Measurements from ENCODE around the gene TMEM131.

Gene TMEM131

DNA sequence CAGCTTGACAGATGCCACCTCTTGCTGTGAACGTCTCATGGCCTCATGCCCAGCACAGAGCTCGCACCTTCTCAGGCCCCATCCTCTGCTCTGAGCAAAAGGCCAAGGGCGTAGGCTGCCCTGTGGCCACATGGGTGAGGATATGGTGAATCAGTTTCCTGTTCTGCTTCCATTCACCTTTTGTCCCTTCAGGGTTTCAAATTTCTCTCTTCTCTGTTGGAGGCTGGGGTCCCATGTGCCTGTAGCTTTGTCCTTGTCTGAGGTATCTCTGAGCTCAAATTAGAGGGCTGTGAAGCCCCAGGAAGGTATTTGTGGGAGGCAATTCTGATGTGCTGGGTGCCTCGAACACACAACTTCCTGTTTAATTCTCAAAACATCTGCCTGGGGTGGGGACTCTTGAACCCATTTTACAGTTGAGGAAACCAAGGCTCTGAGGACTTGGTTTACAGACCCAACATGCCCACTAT lies 253.3 kb downstream of the TMEM131 start:
- H3K4me2 ChIP-seq (ENCODE audit: low read length): no peak overlapping the region
- TF ChIP-seq, protein P1, sequence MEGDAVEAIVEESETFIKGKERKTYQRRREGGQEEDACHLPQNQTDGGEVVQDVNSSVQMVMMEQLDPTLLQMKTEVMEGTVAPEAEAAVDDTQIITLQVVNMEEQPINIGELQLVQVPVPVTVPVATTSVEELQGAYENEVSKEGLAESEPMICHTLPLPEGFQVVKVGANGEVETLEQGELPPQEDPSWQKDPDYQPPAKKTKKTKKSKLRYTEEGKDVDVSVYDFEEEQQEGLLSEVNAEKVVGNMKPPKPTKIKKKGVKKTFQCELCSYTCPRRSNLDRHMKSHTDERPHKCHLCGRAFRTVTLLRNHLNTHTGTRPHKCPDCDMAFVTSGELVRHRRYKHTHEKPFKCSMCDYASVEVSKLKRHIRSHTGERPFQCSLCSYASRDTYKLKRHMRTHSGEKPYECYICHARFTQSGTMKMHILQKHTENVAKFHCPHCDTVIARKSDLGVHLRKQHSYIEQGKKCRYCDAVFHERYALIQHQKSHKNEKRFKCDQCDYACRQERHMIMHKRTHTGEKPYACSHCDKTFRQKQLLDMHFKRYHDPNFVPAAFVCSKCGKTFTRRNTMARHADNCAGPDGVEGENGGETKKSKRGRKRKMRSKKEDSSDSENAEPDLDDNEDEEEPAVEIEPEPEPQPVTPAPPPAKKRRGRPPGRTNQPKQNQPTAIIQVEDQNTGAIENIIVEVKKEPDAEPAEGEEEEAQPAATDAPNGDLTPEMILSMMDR (IDR thresholded peaks at IDR 0.05; ENCODE audit: low read depth, low read length): no peak
- TF ChIP-seq EZH2phosphoT487 (IDR thresholded peaks at IDR 0.05; ENCODE audit: low read depth): no peak
- peaks cover 21% of the 10 kb centered on the region for H3K36me3 ChIP-seq (replicated peaks; ENCODE audit: low read depth, low read length)
- H3K27me3 ChIP-seq (ENCODE audit: low read depth, low read length): no peaks in the 10 kb centered on the region
- H3K27ac ChIP-seq (ENCODE audit: low read length): no peak overlapping the region
- no peaks in the 10 kb centered on the region for H4K20me1 ChIP-seq (ENCODE audit: insufficient read depth, low read length)
- no peak overlapping the region for H3K9ac ChIP-seq (ENCODE audit: low read length)
- H3K4me3 ChIP-seq (ENCODE audit: low read length): no peak overlapping the region
- H3K9me3 ChIP-seq (ENCODE audit: insufficient read depth, low read length): no peaks in the 10 kb centered on the region
- no peaks in the 10 kb centered on the region for H3K4me1 ChIP-seq (ENCODE audit: low read length)
- H3K79me2 ChIP-seq (ENCODE audit: low read length): no peaks in the 10 kb centered on the region
- H2AFZ ChIP-seq (ENCODE audit: low read depth, low read length): no peak overlapping the region

DNA sequence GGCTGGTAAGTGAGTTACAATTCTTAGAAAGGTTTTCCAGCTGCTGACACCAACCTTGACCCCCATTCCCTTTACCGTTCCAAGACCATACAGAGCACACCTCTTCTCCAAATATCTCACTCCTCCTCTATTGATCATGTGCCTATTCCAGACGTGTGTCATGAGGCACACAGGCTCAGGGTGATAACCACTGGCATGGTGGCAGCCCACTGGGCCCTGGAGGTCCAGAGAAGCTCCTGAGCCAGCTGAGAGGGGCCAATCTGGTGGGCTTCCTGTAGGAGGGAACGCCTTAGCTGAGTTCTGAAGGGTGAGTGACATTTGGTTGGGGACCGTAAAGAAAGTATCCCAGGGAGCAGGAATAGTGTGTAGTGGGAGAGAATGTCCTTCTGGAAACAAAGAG lies 254.1 kb downstream of the TMEM131 start:
- no peaks in the 10 kb centered on the region for H4K20me1 ChIP-seq (ENCODE audit: insufficient read depth, low read length)
- no peaks in the 10 kb centered on the region for H3K9me3 ChIP-seq (ENCODE audit: insufficient read depth, low read length)
- no peak for TF ChIP-seq EZH2phosphoT487 (IDR thresholded peaks at IDR 0.05; ENCODE audit: low read depth)
- TF ChIP-seq, protein P1 (IDR thresholded peaks at IDR 0.05; ENCODE audit: low read depth, low read length): no peak
- no peak overlapping the region for H3K4me3 ChIP-seq (ENCODE audit: low read length)
- H3K36me3 ChIP-seq (replicated peaks; ENCODE audit: low read depth, low read length): peaks cover 17% of the 10 kb centered on the region
- no peaks in the 10 kb centered on the region for H3K27me3 ChIP-seq (ENCODE audit: low read depth, low read length)
- H3K27ac ChIP-seq (ENCODE audit: low read length): no peak overlapping the region
- H2AFZ ChIP-seq (ENCODE audit: low read depth, low read length): no peak overlapping the region
- H3K9ac ChIP-seq (ENCODE audit: low read length): no peak overlapping the region
- no peak overlapping the region for H3K4me2 ChIP-seq (ENCODE audit: low read length)
- no peaks in the 10 kb centered on the region for H3K4me1 ChIP-seq (ENCODE audit: low read length)
- no peaks in the 10 kb centered on the region for H3K79me2 ChIP-seq (ENCODE audit: low read length)

DNA sequence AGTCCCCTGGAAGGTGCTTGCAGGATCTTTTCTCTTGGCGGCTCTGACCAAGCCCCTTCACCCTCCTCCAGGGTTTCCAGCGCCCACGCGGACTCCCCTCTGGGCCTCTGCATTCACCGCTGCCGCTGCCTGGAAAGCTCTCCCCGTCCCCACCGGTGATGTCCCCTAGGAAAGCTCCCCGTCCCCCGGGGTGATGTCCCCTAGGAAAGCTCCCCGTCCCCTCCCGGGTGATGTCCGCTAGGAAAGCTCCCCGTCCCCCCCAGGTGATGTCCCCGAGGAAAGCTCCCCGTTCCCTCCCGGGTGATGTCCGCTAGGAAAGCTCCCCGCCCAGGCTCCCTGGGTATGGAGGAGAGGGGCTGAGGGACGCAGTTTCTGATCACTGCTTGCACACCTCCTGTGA lies 254.5 kb downstream of the TMEM131 start:
- no peak for TF ChIP-seq EZH2phosphoT487 (IDR thresholded peaks at IDR 0.05; ENCODE audit: low read depth)
- TF ChIP-seq, protein P1 (IDR thresholded peaks at IDR 0.05; ENCODE audit: low read depth, low read length): no peak
- H3K27ac ChIP-seq (ENCODE audit: low read length): no peak overlapping the region
- no peaks in the 10 kb centered on the region for H3K9me3 ChIP-seq (ENCODE audit: insufficient read depth, low read length)
- no peaks in the 10 kb centered on the region for H3K79me2 ChIP-seq (ENCODE audit: low read length)
- H3K27me3 ChIP-seq (ENCODE audit: low read depth, low read length): no peaks in the 10 kb centered on the region
- H3K9ac ChIP-seq (ENCODE audit: low read length): no peak overlapping the region
- no peak overlapping the region for H3K4me2 ChIP-seq (ENCODE audit: low read length)
- H3K4me1 ChIP-seq (ENCODE audit: low read length): no peaks in the 10 kb centered on the region
- peaks cover 17% of the 10 kb centered on the region for H3K36me3 ChIP-seq (replicated peaks; ENCODE audit: low read depth, low read length)
- H2AFZ ChIP-seq (ENCODE audit: low read depth, low read length): no peak overlapping the region
- H4K20me1 ChIP-seq (ENCODE audit: insufficient read depth, low read length): no peaks in the 10 kb centered on the region
- H3K4me3 ChIP-seq (ENCODE audit: low read length): no peak overlapping the region

DNA sequence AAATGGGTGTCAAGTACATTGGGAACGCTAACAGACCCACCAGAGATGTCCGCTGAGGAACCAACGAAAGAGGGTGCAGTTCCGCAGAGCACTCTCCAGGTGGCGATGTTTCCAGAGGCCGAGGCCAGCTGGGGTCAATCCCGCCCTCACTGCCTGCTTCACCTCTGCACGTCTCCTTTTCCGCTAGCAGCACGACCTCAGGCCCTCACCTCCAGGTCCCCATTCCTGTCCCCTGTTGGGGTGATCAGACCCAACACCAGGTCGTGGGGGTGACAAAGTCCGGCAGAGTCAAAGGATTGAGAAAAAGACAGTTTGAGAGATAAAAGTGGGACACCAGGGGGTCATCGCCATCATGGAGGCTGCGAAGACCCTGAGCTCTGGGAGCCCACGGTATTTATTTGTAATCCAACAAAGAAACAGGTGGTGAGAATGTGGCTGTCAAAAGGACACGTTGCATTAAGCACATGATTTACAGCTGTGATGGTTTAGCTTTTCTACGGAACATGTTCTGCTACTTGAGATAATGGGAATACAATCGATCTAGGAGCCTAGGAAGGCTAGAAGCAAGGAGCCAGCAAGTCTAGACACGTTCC lies 255.1 kb downstream of the TMEM131 start:
- Histone ChIP-seq H2AFZ (ENCODE audit: low read depth, low read length) (no peak overlapping the region), H3K9me3 (ENCODE audit: insufficient read depth, low read length) (no peaks in the 10 kb centered on the region), H3K4me2 (ENCODE audit: low read length) (no peak overlapping the region), H3K27me3 (ENCODE audit: low read depth, low read length) (no peaks in the 10 kb centered on the region), H3K4me3 (ENCODE audit: low read length) (no peak overlapping the region), H3K36me3 (replicated peaks; ENCODE audit: low read depth, low read length) (peaks cover 13% of the 10 kb centered on the region), H3K27ac (ENCODE audit: low read length) (no peak overlapping the region), H4K20me1 (ENCODE audit: insufficient read depth, low read length) (no peaks in the 10 kb centered on the region), H3K79me2 (ENCODE audit: low read length) (no peaks in the 10 kb centered on the region), H3K4me1 (ENCODE audit: low read length) (no peaks in the 10 kb centered on the region), H3K9ac (ENCODE audit: low read length) (no peak overlapping the region)
- TF ChIP-seq, protein P1 (IDR thresholded peaks at IDR 0.05; ENCODE audit: low read depth, low read length): peak; percentile 72
- no peak for TF ChIP-seq EZH2phosphoT487 (IDR thresholded peaks at IDR 0.05; ENCODE audit: low read depth)

Measured in OCI-LY3 (cell line).